ENCODE results near the gene SLC29A4. TPM values are rescaled to one million over a fixed set of nuclear protein-coding genes. Genes with fewer than 3 reads are reported as not detected.

The SLC29A4 gene
- total and polyA plus RNA-seq, 2 of the 13 experiments (the other 11 are each of a cell fraction or from before 2014, with no cell fraction given) = 29.7 to 31.7 TPM

- TF ChIP-seq, protein P1, sequence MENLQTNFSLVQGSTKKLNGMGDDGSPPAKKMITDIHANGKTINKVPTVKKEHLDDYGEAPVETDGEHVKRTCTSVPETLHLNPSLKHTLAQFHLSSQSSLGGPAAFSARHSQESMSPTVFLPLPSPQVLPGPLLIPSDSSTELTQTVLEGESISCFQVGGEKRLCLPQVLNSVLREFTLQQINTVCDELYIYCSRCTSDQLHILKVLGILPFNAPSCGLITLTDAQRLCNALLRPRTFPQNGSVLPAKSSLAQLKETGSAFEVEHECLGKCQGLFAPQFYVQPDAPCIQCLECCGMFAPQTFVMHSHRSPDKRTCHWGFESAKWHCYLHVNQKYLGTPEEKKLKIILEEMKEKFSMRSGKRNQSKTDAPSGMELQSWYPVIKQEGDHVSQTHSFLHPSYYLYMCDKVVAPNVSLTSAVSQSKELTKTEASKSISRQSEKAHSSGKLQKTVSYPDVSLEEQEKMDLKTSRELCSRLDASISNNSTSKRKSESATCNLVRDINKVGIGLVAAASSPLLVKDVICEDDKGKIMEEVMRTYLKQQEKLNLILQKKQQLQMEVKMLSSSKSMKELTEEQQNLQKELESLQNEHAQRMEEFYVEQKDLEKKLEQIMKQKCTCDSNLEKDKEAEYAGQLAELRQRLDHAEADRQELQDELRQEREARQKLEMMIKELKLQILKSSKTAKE (CRISPR knock-in tag; IDR thresholded peaks at IDR 0.05; ENCODE audit: borderline replicate concordance) = peak; percentile 59; the same call in 1 of the 2 replicates
- no peak; the same call in 1 of the 2 replicates for TF ChIP-seq MAX (IDR thresholded peaks at IDR 0.05)
- TF ChIP-seq MYC (CRISPR knock-in tag; IDR thresholded peaks at IDR 0.05; ENCODE audit: borderline replicate concordance) = peak; percentile 78; the same call in 1 of the 2 replicates
- TF ChIP-seq NR1H2 (CRISPR knock-in tag; IDR thresholded peaks at IDR 0.05; ENCODE audit: borderline replicate concordance, low read depth) = no peak
- TF ChIP-seq ZKSCAN8 (CRISPR knock-in tag; IDR thresholded peaks at IDR 0.05; ENCODE audit: borderline replicate concordance) = peak; percentile 93
- no peak for TF ChIP-seq ZNF576 (CRISPR knock-in tag; IDR thresholded peaks at IDR 0.05)
- TF ChIP-seq ZNF775 (CRISPR knock-in tag; IDR thresholded peaks at IDR 0.05; ENCODE audit: borderline replicate concordance) = 0 out of 2 replicates have a peak, but pooled peaks have one; percentile 24
- TF ChIP-seq ZNF605 (CRISPR knock-in tag; IDR thresholded peaks at IDR 0.05) = peak; percentile 68; the same call in 1 of the 2 replicates
- no peak for TF ChIP-seq ZBTB42 (CRISPR knock-in tag; IDR thresholded peaks at IDR 0.05)
- no peak for TF ChIP-seq ZNF180 (CRISPR knock-in tag; IDR thresholded peaks at IDR 0.05; ENCODE audit: borderline replicate concordance, low read depth)
- TF ChIP-seq ZNF510 (CRISPR knock-in tag; IDR thresholded peaks at IDR 0.05; ENCODE audit: low read depth) = 0 out of 2 replicates have a peak, but pooled peaks have one; percentile 36
- peak; percentile 71 for TF ChIP-seq ZNF883 (CRISPR knock-in tag; IDR thresholded peaks at IDR 0.05; ENCODE audit: not compliant biosample characterization)
- TF ChIP-seq CHD4 (IDR thresholded peaks at IDR 0.05; ENCODE audit: borderline replicate concordance, low read length) = peak; percentile 91; the same call in 1 of the 2 replicates
- TF ChIP-seq, protein P2, sequence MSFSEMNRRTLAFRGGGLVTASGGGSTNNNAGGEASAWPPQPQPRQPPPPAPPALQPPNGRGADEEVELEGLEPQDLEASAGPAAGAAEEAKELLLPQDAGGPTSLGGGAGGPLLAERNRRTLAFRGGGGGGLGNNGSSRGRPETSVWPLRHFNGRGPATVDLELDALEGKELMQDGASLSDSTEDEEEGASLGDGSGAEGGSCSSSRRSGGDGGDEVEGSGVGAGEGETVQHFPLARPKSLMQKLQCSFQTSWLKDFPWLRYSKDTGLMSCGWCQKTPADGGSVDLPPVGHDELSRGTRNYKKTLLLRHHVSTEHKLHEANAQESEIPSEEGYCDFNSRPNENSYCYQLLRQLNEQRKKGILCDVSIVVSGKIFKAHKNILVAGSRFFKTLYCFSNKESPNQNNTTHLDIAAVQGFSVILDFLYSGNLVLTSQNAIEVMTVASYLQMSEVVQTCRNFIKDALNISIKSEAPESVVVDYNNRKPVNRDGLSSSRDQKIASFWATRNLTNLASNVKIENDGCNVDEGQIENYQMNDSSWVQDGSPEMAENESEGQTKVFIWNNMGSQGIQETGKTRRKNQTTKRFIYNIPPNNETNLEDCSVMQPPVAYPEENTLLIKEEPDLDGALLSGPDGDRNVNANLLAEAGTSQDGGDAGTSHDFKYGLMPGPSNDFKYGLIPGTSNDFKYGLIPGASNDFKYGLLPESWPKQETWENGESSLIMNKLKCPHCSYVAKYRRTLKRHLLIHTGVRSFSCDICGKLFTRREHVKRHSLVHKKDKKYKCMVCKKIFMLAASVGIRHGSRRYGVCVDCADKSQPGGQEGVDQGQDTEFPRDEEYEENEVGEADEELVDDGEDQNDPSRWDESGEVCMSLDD (CRISPR knock-in tag; IDR thresholded peaks at IDR 0.05; ENCODE audit: borderline replicate concordance) = peak; percentile 92
- TF ChIP-seq ARNTL (CRISPR knock-in tag; IDR thresholded peaks at IDR 0.05) = peak; percentile 73
- peak; percentile 8; the same call in 1 of the 2 replicates for TF ChIP-seq ETV5 (CRISPR knock-in tag; IDR thresholded peaks at IDR 0.05; ENCODE audit: borderline replicate concordance)
- TF ChIP-seq HIC2 (CRISPR knock-in tag; IDR thresholded peaks at IDR 0.05; ENCODE audit: low read depth) = peak; percentile 96
- TF ChIP-seq, protein P3, sequence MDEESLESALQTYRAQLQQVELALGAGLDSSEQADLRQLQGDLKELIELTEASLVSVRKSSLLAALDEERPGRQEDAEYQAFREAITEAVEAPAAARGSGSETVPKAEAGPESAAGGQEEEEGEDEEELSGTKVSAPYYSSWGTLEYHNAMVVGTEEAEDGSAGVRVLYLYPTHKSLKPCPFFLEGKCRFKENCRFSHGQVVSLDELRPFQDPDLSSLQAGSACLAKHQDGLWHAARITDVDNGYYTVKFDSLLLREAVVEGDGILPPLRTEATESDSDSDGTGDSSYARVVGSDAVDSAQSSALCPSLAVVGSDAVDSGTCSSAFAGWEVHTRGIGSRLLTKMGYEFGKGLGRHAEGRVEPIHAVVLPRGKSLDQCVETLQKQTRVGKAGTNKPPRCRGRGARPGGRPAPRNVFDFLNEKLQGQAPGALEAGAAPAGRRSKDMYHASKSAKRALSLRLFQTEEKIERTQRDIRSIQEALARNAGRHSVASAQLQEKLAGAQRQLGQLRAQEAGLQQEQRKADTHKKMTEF (CRISPR knock-in tag; IDR thresholded peaks at IDR 0.05) = peak; percentile 78
Observed at GRCh38 chr7:5284304-5285281, 1.9 kb downstream of the SLC29A4 start (continued).
